HepG2 (cell line): Measurements from ENCODE around the gene STIMATE. TPM values are rescaled to one million over a fixed set of nuclear protein-coding genes. Genes with fewer than 3 reads are reported as not detected.

ENCODE experiments used
- ASH2L ChIP-seq: fragments of 300-600, 200-600 bp; sonication (generic); IDR thresholded peaks from 2 replicates; pipeline ENCODE4 v1.7.0; 2017; ENCODE audit warnings: low read depth, mild to moderate bottlenecking, moderate library complexity, mixed read lengths, low read length; ENCODE audit not compliant: insufficient read length
- ATF7 ChIP-seq, 2 experiments: fragments of 450-650 bp in 1 of 2; sonication (generic) in 1 of 2; formaldehyde crosslinking in 1 of 2; IDR thresholded peaks; 2 replicates each; pipeline versions ENCODE4 v1.4.0 to v1.6.1; 2016 to 2020; ENCODE audit warnings: antibody characterized with exemption in 1 of 2, mild to moderate bottlenecking in 1 of 2, missing genetic modification reagents in 1 of 2
- ATF7-NPFF ChIP-seq: sonication (generic); formaldehyde crosslinking; IDR thresholded peaks from 2 replicates; pipeline ENCODE4 v1.8.1; 2023; ENCODE audit warnings: mild to moderate bottlenecking, low read depth, missing genetic modification reagents, moderate library complexity
- BCL6 ChIP-seq: IDR thresholded peaks from 2 replicates; pipeline ENCODE4 v1.6.1; 2016; ENCODE audit warnings: missing genetic modification reagents, missing compliant biosample characterization
- CCDC6 ChIP-seq: sonication (generic); formaldehyde crosslinking; IDR thresholded peaks from 2 replicates; pipeline ENCODE4 v1.8.1; 2022; ENCODE audit warnings: mild to moderate bottlenecking, missing genetic modification reagents, moderate library complexity
- HDAC6 ChIP-seq: fragments of 200-600 bp; sonication (generic); IDR thresholded peaks from 2 replicates; pipeline ENCODE4 v1.7.0; 2017; ENCODE audit warnings: mild to moderate bottlenecking, antibody characterized with exemption, low read length, low read depth
- MEF2D ChIP-seq: sonication (generic); formaldehyde crosslinking; IDR thresholded peaks from 2 replicates; pipeline ENCODE4 v1.5.1; 2020; ENCODE audit warnings: mild to moderate bottlenecking, missing genetic modification reagents
- MXI1 ChIP-seq: IDR thresholded peaks from 3 replicates; pipeline ENCODE4 v1.6.1; 2012; ENCODE audit warnings: low read depth, low read length, inconsistent platforms, borderline replicate concordance
- ONECUT2 ChIP-seq: sonication (generic); formaldehyde crosslinking; IDR thresholded peaks from 2 replicates; pipeline ENCODE4 v1.4.0; 2020; ENCODE audit warnings: missing genetic modification reagents
- PAWR ChIP-seq: sonication (generic); formaldehyde crosslinking; IDR thresholded peaks from 2 replicates; pipeline ENCODE4 v1.4.0; 2020; ENCODE audit warnings: missing genetic modification reagents, mild to moderate bottlenecking, borderline replicate concordance
- POLR2G ChIP-seq: fragments of 200-400 bp; formaldehyde crosslinking; IDR thresholded peaks from 2 replicates; pipeline ENCODE4 v1.6.1; 2018; ENCODE audit warnings: mild to moderate bottlenecking, low read depth, low read length, moderate library complexity
- RFXANK ChIP-seq: IDR thresholded peaks from 2 replicates; pipeline ENCODE4 v1.6.1; 2016
- RORA ChIP-seq: sonication (generic); formaldehyde crosslinking; IDR thresholded peaks from 2 replicates; pipeline ENCODE4 v1.5.0; 2020; ENCODE audit warnings: mild to moderate bottlenecking, missing genetic modification reagents, moderate library complexity
- SRSF1 ChIP-seq: fragments of 200-400 bp; formaldehyde crosslinking; optimal IDR thresholded peaks from 2 replicates; pipeline ENCODE3; 2017; ENCODE audit warnings: mild to moderate bottlenecking, low read depth, low read length, moderate library complexity
- TARDBP ChIP-seq: sonication (generic); formaldehyde crosslinking; IDR thresholded peaks from 2 replicates; pipeline ENCODE4 v1.8.0; 2022; ENCODE audit warnings: mild to moderate bottlenecking, missing genetic modification reagents
- TCF12 ChIP-seq, 2 experiments: fragments of 450-650 bp in 1 of 2; sonication (generic) in 1 of 2; formaldehyde crosslinking in 1 of 2; IDR thresholded peaks; 2 replicates each; pipeline versions ENCODE4 v1.6.1 to v1.8.0; 2017 to 2022; ENCODE audit warnings: antibody characterized with exemption in 1 of 2, mild to moderate bottlenecking in 1 of 2, missing genetic modification reagents in 1 of 2, moderate library complexity in 1 of 2
- TOPORS ChIP-seq: sonication (generic); formaldehyde crosslinking; IDR thresholded peaks from 2 replicates; pipeline ENCODE4 v1.8.0; 2023; ENCODE audit warnings: mild to moderate bottlenecking, missing genetic modification reagents
- ZBTB3 ChIP-seq: sonication (generic); formaldehyde crosslinking; IDR thresholded peaks from 2 replicates; pipeline ENCODE4 v1.4.0; 2020; ENCODE audit warnings: low read depth, mild to moderate bottlenecking, moderate library complexity, missing genetic modification reagents, borderline replicate concordance
- ZNF234 ChIP-seq: sonication (generic); formaldehyde crosslinking; conservative IDR thresholded peaks from 2 replicates; pipeline ENCODE4 v1.5.1; 2020; ENCODE audit warnings: mild to moderate bottlenecking, missing genetic modification reagents
- ZNF367 ChIP-seq: sonication (generic); formaldehyde crosslinking; IDR thresholded peaks from 2 replicates; pipeline ENCODE4 v1.4.0; 2020; ENCODE audit warnings: missing genetic modification reagents, borderline replicate concordance
- ZNF430 ChIP-seq: sonication (generic); formaldehyde crosslinking; IDR thresholded peaks from 2 replicates; pipeline ENCODE4 v1.9.0; 2021; ENCODE audit warnings: mild to moderate bottlenecking, missing genetic modification reagents
- ZNF562 ChIP-seq: sonication (generic); formaldehyde crosslinking; IDR thresholded peaks from 2 replicates; pipeline ENCODE4 v1.8.0; 2022; ENCODE audit warnings: missing genetic modification reagents, borderline replicate concordance
- polyA plus RNA-seq, 8 experiments: library from polyadenylated mRNA; depleted of rRNA in 3 of 8; stranded (reverse) in 7 of 8; unstranded in 1 of 8; fragments of >200 nt; fragmentation: Illumina TruSeq in 4 of 8; extraction: Trizol in 4 of 8; gene quantifications; 2 replicates each; pipeline versions ENCODE4 v1.2.1 to v1.2.3, GENCODE V29; 2011 to 2016; ENCODE audit warnings: low read depth in 4 of 8, missing spikeins in 1 of 8, mixed read lengths in 1 of 8; ENCODE audit not compliant: insufficient read depth in 1 of 8
- total RNA-seq, 5 experiments: library from RNA; depleted of rRNA; stranded (reverse); fragments of >200 nt; fragmentation: Illumina TruSeq; extraction: Trizol; gene quantifications; 2 replicates each; pipeline ENCODE4 v1.2.3, GENCODE V29; 2016; ENCODE audit warnings: low read depth in 1 of 5
- TF ChIP-seq, protein P1 (sequence below): IDR thresholded peaks from 2 replicates; pipeline ENCODE4 v1.6.1; 2016; ENCODE audit warnings: missing compliant biosample characterization, missing genetic modification reagents, borderline replicate concordance
- TF ChIP-seq, protein P2 (sequence below): IDR thresholded peaks from 2 replicates; pipeline ENCODE4 v1.6.1; 2016; ENCODE audit warnings: low read depth, borderline replicate concordance
- TF ChIP-seq, protein P3 (sequence below): IDR thresholded peaks from 2 replicates; pipeline ENCODE4 v1.6.1; 2016; ENCODE audit warnings: missing genetic modification reagents, missing compliant biosample characterization
- TF ChIP-seq, protein P4 (sequence below): IDR thresholded peaks from 2 replicates; pipeline ENCODE4 v1.6.1; 2016; ENCODE audit warnings: mild to moderate bottlenecking, missing biosample characterization, missing genetic modification reagents
- TF ChIP-seq, protein P5 (sequence below): sonication (generic); formaldehyde crosslinking; IDR thresholded peaks from 2 replicates; pipeline ENCODE4 v1.4.0; 2020; ENCODE audit warnings: mild to moderate bottlenecking, missing genetic modification reagents, borderline replicate concordance

Gene STIMATE
- total and polyA plus RNA-seq, 2 of the 13 experiments (the other 11 are each of a cell fraction or from before 2014, with no cell fraction given), result 5.7 to 11.7 TPM

DNA sequence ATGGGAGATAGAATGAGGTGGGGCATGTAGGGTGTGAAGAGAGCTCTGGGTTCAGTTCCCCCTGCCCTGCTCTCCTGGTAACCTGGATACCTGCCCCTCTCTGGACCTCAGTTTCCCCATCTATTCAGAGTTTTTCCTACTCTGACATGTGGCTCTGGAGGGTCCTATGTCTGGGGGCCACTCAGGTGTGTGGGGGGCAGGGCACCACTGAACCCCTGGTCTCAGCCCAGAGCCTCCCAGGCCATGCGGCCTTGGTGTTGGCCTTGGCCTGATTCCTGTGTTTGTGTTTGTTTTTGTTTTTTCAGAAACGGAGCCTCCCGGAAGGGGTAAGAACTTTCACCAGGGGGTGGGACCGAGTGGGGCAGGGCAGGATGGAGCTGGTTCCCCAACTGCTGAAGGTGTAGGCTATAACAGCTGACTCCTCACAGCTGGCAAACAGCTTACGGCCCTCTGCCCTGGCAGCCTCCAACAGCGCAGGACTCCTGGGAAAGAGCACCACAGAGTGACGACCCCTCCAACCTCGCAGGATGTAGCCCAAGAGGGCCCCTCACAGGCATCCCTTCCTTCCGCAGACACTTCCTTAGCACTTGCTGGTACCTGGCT lies 101.9 kb downstream of the STIMATE start (continued):
- TF ChIP-seq ATF7 (IDR thresholded peaks at IDR 0.05) (no peak), ATF7 (CRISPR knock-in tag; IDR thresholded peaks at IDR 0.05) (no peak), RORA (CRISPR knock-in tag) (peak; percentile 100), ONECUT2 (CRISPR knock-in tag) (no peak), POLR2G (no peak), ASH2L (peak; percentile 27), ZNF562 (CRISPR knock-in tag) (no peak), BCL6 (CRISPR knock-in tag) (peak; percentile 89), RFXANK (CRISPR knock-in tag) (no peak), CCDC6 (CRISPR knock-in tag) (no peak), HDAC6 (no peak), ATF7-NPFF (CRISPR knock-in tag) (0 out of 2 replicates have a peak, but pooled peaks have one; percentile 50), ZNF234 (CRISPR knock-in tag) (no peak), PAWR (CRISPR knock-in tag) (no peak), TCF12 (IDR thresholded peaks at IDR 0.05) (no peak), TCF12 (CRISPR knock-in tag; IDR thresholded peaks at IDR 0.05) (no peak; the same call in 1 of the 2 replicates), MXI1 (peak; percentile 44; the same call in 1 of the 3 replicates), ZBTB3 (no peak), ZNF367 (CRISPR knock-in tag) (no peak), TARDBP (CRISPR knock-in tag) (peak; percentile 75; the same call in 1 of the 2 replicates), SRSF1 (no peak), TOPORS (no peak), ZNF430 (CRISPR knock-in tag) (no peak; the same call in 1 of the 2 replicates), MEF2D (CRISPR knock-in tag) (peak; percentile 58; the same call in 1 of the 2 replicates)
- TF ChIP-seq, protein P1, sequence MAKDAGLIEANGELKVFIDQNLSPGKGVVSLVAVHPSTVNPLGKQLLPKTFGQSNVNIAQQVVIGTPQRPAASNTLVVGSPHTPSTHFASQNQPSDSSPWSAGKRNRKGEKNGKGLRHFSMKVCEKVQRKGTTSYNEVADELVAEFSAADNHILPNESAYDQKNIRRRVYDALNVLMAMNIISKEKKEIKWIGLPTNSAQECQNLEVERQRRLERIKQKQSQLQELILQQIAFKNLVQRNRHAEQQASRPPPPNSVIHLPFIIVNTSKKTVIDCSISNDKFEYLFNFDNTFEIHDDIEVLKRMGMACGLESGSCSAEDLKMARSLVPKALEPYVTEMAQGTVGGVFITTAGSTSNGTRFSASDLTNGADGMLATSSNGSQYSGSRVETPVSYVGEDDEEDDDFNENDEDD (CRISPR knock-in tag), result 0 out of 2 replicates have a peak, but pooled peaks have one; percentile 25
- TF ChIP-seq, protein P2, sequence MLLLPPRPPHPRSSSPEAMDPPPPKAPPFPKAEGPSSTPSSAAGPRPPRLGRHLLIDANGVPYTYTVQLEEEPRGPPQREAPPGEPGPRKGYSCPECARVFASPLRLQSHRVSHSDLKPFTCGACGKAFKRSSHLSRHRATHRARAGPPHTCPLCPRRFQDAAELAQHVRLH (CRISPR knock-in tag), result peak; percentile 34; the same call in 1 of the 2 replicates
- TF ChIP-seq, protein P3, sequence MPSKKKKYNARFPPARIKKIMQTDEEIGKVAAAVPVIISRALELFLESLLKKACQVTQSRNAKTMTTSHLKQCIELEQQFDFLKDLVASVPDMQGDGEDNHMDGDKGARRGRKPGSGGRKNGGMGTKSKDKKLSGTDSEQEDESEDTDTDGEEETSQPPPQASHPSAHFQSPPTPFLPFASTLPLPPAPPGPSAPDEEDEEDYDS (CRISPR knock-in tag), result peak; percentile 43; the same call in 1 of the 2 replicates
- TF ChIP-seq, protein P4, sequence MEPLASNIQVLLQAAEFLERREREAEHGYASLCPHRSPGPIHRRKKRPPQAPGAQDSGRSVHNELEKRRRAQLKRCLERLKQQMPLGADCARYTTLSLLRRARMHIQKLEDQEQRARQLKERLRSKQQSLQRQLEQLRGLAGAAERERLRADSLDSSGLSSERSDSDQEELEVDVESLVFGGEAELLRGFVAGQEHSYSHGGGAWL (CRISPR knock-in tag), result peak; percentile 24; the same call in 1 of the 2 replicates
- TF ChIP-seq, protein P5, sequence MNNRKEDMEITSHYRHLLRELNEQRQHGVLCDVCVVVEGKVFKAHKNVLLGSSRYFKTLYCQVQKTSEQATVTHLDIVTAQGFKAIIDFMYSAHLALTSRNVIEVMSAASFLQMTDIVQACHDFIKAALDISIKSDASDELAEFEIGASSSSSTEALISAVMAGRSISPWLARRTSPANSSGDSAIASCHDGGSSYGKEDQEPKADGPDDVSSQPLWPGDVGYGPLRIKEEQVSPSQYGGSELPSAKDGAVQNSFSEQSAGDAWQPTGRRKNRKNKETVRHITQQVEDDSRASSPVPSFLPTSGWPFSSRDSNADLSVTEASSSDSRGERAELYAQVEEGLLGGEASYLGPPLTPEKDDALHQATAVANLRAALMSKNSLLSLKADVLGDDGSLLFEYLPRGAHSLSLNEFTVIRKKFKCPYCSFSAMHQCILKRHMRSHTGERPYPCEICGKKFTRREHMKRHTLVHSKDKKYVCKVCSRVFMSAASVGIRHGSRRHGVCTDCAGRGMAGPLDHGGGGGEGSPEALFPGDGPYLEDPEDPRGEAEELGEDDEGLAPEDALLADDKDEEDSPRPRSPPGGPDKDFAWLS (CRISPR knock-in tag), result no peak
